Measurements from ENCODE around the gene HOXC10.

DNA sequence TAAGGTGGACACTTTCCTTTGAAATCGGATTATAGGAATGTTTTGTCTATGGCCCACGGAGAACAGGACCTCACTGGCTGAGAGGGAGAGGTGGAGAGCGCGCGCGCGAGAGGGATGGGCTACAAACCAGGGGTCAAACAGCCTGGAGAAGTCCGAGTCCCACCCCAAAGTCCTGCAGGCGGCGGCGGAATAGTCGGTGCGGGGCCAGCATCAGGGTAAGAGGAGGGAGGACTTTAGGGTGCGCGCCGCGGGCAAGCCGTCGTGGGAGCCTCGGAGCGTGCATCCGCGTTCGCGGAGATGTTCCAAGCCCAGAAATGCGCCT lies 20.5 kb downstream of the HOXC10 start:
- TF ChIP-seq, protein P1, sequence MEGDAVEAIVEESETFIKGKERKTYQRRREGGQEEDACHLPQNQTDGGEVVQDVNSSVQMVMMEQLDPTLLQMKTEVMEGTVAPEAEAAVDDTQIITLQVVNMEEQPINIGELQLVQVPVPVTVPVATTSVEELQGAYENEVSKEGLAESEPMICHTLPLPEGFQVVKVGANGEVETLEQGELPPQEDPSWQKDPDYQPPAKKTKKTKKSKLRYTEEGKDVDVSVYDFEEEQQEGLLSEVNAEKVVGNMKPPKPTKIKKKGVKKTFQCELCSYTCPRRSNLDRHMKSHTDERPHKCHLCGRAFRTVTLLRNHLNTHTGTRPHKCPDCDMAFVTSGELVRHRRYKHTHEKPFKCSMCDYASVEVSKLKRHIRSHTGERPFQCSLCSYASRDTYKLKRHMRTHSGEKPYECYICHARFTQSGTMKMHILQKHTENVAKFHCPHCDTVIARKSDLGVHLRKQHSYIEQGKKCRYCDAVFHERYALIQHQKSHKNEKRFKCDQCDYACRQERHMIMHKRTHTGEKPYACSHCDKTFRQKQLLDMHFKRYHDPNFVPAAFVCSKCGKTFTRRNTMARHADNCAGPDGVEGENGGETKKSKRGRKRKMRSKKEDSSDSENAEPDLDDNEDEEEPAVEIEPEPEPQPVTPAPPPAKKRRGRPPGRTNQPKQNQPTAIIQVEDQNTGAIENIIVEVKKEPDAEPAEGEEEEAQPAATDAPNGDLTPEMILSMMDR (IDR thresholded peaks at IDR 0.05), result no peak
- TF ChIP-seq POLR2A (IDR thresholded peaks at IDR 0.05), result no peak

All from adrenal gland (tissue), 5 donors.